Right hindlimb (tissue), 1 donor: Measurements from ENCODE around the gene ABCB9.
"Not testable (repeated sequence)": the region's sequence is repeated elsewhere in the genome, so short reads cannot be mapped to it uniquely, and the experiment has no call there.

Experiments used
- DNase-seq: peaks from one replicate; pipeline ENCODE4 v3.0.0-alpha.2; 2018

The ABCB9 gene

DNA sequence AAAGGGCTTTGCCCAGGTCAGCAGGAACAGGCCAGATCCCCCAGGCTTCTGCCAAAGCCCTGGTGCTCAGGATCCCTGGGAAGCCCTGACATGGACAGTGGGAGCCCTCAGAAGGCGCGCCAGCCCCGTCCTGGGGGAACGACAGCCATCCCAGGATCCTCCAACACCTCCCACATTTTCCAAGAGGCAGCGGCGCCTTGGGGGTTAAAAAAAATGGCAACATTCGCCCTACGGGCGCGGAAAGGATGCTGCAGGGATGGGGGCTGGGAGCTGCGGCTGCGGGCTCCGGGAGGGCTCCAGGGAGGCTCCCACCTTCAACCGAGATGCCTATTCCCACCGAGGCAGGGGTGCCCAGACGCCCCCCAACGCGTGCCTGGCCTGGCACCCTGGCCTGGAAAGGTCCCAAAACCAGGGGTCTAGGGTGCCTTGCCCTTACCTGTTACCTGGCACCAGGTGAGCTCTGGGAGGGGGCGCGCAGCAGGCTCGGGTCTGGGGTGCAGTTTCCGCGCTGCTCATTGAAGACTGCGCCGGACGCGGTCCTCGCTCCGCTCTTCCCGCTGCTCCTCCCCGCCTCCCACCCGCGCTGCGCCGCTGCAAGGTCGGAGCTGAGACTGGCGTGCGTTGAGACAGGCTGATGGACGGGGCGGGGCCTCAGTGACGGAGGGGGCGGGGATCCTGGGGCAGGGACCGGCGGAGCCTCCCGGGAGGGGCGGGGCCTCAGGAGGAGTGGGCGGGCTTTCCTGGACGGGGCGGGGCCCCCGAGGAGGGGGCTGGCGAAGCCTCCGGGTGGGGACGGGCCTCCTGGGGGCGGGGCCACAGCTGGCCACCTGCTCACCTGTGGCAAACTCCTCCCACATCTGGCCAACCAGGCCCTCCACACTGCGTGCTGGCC, at the start of gene ABCB9:
Gene ABCB9, minus strand, starts transcription at position 613 of the 892 bp plus-strand sequence. CDS start 6,228 bp downstream, outside the sequence.
- DNase-seq, result peak; percentile 92

DNA sequence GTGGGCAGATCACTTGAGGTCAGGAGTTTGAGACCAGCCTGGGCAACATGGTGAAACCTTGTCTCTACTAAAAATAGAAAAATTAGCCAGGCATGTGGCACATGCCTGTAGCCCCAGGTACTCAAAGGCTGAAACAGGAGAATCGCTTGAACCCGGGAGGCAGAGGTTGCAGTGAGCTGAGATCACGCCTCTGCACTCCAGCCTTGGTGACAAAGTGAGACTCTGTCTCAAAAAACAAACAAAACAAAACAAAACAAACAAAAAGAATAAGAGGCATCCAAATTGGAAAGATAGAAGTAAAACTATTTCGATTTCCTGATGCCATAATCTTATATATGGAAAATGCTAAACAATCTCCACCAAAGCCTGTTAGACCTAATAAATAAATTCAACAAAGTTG, 48.2 kb upstream of the ABCB9 start:
- not testable (repeated sequence) for DNase-seq

DNA sequence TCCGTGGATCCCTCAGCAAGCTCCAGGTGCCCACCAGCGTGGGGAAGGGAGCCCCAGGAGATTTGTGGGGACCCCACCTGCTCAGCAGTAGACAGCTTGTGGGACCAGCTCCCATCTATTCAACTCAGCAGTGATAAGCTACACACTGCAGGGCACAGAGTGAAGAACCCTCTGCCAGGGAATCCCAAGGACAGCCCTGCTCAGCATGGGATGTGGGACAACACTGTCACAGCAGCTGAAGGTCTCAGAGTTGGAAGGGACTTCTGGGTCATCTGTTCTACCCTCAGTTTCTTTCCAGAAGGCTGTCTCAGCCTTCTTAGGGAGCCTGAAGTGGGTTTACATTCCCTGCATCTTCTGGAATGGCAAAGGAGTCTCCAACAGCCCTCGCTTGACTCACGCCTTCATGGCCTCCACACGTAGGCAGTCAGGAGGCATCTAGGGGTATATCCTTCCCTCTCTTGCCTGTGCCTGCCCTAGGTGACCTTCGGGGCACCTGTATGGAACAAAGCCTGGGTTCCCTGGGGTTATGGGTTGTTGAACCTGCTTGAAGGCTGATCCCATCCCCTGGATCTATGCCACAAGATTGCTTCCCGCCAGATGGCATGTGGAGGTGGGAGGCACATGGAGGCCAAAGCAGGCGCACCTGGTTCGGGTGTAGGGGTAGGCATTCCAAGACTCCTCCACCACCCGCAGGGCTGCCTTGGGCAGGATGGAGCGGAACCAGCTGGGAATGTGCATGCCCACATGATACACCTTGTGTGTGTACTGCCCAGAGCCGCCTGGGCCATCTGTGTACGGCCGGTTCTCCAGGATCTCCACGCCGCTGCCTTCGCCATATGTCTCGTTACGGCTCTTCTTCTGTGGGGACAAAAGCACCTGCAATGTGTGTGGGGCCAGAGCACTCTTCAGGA, 47.2 kb upstream of the ABCB9 start:
- no peak for DNase-seq

DNA sequence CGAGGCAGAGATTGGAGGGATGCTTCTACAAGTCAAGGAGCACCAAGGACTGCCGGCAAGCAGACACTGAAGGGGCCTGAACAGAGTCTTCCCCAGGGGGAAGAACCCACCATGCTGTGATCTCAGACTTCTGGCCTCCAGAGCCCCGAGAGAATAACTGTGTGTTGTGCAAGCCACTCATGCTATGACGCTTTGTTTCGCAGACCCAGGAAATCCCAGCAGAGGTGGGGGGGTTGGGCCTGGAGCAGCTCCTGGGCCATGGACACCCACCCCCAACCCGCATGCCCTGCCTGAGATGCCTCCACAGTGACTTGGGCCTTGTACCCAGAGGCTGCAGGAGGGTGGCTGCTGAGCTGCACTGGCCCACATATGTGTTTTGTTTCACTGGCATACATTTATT, 45.4 kb upstream of the ABCB9 start:
- no peak for DNase-seq

DNA sequence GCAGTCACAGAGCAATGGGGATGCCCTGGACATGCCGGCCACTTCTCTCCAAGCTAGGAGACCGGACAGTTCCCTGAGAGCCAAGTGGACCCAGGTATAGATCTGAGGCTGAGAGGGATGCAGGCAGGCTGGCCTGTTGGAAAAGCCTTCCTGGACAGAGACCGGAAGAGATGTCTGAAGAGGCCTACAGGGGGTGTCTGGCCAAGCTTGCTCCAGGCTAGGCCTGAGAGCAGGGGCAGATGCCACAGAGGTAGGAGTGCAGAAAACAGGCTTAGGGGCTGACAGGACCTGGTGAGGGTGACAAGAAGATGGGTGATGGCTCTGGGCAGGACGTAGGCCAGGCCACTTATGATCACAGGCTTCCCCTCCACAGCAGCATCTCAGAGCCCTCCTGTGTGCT, 44.4 kb upstream of the ABCB9 start:
- DNase-seq, result no peak

DNA sequence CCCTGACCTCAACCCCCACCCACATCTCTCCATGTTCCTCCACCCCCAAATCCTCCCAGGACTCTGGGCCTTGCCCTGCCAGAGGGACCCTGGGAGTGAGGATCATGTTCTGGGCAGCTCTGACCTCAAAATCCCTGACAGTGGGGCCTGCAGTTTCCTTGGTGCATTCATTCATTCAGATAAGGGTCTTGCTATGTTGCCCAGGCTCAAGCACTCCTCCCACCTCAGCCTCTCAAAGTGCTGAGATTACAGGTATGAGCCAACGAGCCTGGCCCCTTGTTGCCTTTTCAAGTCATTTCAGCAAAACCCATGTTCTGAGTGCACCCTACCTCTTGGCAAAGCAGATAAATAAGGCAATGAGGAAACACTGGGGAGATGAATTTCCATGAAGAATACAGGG, 43.8 kb upstream of the ABCB9 start:
- DNase-seq, result no peak

DNA sequence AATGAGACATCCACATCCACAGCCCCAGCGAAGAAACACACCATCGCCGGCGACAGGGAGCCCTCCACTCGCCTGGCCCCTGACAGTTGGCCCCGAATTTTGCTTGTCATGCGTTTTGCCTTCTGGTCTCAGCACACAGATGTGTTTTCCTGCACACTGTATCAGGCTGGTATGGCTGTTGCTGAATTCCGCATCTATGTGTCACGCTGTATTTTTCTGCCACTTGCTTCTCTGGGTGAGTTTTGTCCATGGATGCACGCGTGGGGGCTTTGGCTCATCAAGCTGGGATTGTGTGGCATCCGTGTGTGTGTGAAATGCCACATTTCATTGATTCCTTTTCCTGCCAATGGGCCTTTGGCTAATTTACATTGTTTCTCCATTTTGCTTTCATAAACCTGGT, 40.7 kb upstream of the ABCB9 start:
- no peak for DNase-seq

DNA sequence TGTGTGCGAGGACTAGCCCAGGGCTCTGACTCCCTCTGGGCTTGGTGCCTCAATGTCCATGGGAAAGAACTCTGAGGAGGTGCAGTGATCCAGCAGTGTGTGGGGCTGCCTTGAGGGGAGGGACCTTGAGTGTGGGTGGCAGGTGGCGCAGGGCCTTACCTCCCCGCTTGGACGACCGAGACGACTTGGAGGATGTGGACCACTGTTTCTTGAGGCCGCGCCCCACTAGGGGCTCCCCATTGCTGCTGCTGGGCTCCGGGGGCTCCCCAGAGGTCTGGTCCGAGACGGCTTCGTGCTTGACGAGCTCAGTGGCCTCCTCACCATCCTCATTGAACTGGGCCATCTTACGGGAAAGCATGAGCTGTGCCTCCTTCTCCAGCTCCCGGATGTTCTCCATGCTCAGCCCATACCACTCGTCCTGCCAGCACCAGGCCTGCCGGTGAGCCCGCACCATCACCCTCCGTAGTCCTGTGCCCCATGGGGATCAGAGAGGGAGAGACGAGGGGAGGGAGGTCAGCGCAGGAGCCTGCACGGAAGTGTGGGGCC, 38.9 kb upstream of the ABCB9 start:
- no peak for DNase-seq

DNA sequence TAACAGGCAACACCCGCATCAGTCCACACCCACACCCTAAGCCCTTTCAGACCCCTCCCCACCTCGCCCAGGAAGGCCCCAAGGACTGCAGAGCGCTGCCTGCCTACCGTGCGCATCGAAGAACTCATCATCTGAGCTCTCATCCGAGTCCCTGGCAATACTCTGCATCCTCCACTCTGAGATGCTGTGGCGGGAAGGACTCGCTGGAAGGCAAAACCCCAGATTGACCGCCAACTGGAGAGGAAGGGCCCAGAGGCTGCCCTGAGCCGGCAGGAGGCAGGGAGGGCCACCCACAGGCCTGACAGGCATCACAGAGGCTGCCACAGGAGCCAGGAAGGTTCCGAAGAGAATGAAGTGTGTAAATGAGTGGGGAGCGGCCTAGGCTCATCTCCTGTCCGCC, 38.0 kb upstream of the ABCB9 start:
- DNase-seq, result no peak

DNA sequence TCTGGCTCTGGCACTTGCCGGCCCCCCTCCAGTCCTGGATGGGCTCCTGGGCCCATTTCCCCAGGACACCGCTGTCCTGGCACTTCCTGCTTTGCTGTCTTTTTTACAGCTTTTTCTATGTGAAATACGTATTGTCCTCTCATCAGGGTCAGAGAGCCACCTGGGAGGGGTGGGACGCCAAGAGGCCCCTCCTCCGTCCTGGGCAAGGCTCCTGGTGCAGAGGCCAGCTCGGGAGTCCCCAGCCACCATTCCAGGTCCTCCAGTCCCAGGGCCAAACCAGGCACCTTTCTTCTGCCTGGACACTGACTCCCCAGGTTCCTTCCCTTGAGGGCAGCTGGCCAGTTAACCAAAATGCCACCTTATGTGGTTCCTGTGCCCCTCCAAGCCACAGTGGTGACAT, 37.0 kb upstream of the ABCB9 start:
- no peak for DNase-seq

DNA sequence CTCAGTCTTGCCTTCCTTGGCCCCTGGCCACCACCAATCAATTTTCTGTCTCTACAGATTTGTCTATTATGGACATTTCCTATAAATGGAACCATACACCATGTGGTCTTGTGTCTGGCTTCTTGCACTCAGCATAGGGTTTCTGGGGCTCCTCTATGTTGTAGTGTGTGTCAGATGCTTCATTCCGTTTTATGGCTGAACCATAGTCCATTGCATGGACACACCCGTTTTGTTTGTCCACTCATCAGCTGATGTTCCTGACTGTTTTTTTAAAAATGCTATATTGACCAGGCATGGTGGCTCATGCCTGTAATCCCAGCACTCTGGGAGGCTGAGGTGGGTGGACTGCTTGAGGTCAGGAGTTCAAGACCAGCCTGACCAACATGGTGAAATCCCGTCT, 35.2 kb upstream of the ABCB9 start:
- no peak for DNase-seq

DNA sequence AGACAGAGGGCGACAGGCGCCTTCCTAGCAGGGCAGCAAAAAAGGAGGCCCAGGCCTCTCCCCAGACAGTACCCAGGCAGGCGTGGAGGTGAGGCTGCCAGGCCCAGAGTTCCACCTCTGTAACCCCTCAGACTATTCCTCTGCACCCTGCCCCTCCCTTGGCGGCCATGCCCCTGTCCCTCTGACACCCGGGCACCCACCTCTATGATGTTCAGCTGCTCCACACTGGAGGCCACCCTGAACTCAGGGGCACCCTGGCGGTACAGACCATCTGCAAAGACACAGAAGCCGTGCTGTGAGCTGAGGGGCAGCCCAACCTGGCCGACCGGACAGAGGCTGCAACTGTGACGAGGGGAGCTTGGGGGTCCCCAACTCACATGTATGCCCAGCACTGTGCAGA, 34.3 kb upstream of the ABCB9 start:
- DNase-seq, result no peak

DNA sequence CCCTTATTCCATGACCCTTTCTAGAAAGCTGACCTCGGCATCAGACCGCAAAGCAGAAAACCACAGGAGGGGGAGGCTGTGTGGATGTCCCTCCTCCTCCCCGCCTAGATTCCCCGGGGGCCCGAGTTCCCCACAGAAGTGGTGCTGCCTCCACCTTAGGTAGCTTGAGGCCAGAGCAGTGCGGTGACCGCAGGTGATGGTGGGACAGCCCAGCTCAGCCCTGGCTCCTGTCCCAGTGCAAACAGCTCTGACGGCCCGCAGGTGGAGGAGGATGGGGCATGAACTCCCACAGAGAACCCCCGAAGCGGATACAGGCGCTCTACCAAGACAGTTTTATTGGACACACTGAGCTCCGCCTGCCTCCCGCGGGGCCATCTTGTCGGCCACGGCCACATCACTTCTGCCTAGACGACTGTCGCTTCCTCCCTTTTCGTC, 33.7 kb upstream of the ABCB9 start:
- DNase-seq, result no peak

DNA sequence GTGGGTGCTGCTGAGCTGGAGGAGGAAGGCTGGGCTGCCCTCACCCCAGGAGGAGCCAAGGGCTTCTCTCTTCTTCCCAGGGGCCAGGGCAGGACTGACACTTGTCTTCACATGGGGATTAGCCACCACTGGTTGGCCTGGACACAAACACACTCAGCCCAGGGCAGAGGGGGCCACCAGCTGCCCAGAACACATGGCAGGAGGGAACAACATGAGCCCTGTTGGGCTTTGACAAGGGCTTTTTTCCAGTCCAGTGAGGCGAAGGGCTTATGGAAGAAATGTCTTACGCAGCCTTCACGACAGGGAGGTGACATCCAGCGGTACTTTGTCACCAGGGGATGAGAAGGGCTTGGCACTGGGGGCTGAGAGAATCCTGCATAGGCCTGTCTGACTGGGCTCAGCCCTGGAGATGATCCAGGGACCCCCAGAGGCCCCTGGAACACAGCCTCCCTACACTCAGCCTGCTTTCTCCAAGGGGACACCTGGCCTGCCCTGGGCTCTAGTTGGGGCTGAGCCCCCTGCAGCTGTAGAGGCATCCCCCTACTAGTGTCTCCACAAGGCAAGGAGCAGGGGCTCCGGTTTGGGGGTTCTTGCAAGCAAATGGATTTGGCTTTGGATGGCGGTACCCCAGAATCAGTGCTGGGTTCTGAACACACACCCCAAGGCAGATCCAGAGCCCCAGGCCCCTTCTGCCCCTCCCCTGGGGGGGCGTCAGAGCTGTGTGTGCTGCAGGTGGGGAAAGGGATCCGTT, 33.1 kb upstream of the ABCB9 start:
- DNase-seq, result no peak

DNA sequence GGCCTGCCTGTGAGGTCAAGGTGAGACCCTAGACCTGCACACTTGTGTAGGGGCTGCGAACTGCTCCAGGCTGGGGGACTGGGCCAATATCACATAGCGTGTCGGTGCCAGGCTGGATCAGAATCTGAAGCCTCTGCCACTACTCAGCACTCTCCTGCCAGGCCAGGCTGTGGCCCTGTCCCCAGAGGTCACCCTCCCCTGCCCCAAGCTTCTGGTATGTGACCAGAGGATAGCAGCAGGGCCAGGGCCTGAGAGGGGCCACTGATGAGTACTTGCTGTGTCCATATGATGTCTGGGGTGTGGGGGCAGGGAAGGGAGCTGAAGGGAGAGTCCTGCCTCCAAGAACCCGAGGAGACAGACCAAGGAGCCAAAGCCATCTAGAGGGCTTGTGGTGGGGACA, 32.1 kb upstream of the ABCB9 start:
- no peak for DNase-seq

DNA sequence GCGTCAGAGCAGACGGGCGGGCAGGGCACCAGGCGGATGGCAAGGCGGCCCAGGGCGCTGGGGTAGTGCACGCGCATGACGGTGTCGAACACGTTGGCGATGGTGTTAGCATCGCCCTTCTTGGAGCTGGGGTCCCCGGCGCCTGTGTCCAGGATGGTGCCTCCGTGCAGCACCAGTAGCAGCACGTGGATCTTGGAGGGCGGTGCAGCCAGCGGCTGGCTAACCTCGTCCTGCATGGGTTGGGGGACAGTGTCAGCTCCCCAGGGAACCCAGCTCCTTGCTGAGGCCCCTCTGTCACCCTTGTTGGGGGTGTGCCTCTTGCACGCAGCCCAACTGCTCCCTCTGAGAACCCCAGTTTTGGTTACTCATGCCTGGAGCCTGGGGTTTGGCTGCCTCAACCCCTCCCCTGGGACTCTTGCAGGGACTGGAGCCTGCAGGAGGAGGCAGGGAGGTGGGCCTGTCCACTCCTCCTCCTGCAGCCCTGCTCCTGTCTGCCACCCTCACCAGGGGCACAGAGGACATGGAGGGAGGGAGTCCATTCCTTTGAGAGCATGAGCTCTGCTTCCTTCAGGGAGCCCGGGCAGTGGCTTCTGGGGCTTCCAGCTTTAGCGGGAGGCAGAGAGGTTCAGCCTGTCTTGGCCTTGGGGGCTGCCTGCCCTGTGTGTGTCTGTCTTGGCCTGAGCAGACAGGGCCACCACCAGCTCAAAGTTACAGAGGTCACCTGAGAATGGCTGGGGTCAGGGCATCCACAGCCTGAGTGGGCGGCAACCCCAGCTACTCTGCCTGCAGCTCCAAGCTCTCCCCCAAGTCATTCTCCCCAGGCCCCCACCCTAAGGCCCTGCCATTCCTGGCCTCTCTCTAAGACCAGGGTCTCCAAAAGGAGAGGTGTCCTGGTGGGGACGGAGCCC, 31.3 kb upstream of the ABCB9 start:
- no peak for DNase-seq

DNA sequence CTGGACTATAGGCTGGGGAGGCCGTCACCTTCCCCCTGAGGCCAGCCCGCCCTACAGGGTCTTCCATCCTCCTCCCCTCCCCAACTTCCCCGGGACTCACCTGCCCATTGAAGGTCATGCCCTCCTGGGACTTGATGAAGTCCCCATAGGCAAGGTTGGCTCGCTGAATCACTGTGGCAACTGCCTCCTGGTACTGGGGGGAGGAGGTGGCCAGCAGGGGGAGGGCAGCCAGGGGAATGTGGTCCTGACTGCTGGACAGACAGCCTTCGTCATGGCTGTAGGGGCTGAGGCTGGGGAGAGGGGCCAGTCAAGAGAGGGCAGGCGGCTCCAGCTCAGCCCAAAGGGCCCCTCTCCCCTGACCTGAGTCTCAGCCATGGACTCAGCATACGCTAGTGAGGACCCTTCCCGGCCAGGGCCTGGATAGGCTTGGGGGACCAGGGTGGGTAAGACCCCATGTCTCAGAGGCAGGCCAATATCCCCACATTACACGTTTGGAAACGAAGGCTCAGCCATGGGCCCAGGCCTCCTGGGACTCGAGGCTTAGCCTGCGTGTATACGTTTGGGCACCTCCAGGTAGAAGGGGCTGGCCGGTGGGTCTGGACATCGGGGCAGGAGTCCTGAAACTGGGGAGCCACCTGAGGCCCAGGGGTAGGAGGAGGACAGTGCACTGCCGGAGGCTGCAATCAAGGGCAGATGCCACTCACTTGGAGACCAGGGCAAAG, 30.5 kb upstream of the ABCB9 start:
- no peak for DNase-seq

DNA sequence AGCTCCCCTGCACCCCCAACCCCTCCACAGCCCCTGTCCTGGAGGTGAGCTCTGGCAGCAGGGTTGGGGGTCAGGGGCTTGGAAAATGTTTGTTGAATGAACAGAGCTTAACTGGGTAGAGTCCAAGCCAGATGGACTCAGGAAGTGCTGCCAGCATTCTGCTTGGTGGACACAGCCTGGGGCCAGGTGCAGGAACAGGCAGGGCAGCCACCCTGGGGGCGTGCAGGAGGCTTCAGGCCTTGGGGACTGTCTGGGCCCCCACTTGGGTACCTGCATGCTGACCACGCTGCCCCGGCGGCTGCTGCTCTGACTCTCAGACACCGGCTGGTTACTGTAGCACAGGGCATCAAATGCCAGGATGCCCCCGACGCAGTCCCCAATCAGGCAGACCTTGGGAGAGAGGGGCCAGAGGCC, 29.9 kb upstream of the ABCB9 start:
- no peak for DNase-seq

DNA sequence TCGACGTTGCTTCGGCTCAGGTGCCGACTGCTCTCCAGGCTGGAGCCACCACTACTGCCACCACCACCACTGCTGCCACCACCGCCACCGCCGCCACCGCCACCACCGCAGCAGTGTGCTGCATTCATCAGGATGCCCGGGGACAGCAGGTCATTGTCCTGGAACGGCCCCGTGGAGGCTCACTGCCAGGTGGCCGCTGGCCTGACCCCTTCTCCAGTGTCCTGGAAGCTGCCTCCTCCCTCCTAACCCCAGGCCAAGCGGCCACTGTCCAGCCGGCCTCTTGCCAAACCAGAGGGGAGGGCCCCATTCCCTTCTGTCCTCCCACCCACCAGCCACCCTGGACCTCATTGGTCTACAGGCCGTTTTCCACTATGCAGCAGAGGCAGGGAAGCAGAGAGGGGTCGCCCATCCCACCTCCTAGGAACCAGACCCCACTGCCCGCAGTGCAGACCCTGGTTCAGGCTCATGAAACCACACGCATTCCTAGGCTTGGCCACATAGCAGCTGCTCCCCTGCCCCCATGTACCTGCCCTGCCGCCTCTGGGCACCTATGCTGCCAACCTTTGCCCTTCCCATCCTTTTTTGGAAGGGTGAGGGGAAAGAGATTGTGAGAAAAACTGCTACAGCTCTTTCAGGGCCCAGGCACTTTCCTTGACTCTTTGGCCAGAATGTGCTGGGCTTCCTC, 29.4 kb upstream of the ABCB9 start:
- DNase-seq, result no peak

DNA sequence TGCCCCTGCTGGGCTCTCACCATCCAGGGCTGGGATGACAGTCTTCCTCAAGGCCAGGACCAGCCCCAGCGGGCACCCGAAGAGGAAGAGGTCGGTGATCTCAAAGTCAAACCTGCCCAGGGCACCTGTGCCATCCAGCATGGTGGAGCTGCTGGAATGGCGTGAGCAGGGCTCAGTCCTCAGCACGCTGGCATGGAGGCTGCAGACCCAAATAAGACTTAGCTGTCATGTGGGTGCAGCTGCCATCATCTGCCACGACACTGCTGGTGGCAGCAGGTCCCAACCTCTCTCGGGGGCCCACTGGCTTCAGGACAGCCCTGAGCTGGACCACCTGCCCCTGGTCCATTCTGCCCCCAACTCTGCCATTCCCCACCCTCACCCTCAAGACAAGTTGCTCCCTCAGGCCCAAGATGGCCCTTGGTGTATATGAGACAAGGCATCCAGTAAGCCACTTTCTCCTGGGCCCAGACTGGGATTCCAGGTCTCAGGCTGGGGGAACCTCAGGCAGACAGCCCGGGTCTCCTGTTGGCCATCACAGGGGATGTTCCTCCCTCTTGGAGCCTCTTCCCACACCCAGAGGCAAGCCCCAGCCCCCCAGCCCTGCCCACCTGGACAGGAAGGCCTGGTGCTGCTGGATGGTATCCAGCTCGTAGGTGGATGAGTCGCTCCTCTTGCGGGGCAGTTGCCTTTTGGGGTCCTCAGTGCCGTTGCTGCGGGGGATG, 28.7 kb upstream of the ABCB9 start:
- no peak for DNase-seq
